Measurements from ENCODE around the gene ZNF689. TPM values are rescaled to one million over a fixed set of nuclear protein-coding genes. Genes with fewer than 3 reads are reported as not detected.

The ZNF689 gene
- total and polyA plus RNA-seq, 4 donors: 3.0 to 9.5 (median 4.7) TPM

- H3K4me1 ChIP-seq (ENCODE audit: control insufficient read depth in 5 of 5, insufficient read depth in 5 of 5, low read length in 5 of 5): peaks cover 0 to 13% (median 0%) of the 10 kb centered on the region in 5 donors
- ATAC-seq (ENCODE audit: insufficient read depth, low FRiP score): no peak
- no peak overlapping the region for H3K9ac ChIP-seq (ENCODE audit: insufficient read depth in 1 of 2, low read length in 2 of 2)
- WGBS, 2 donors: 66 to 90% methylated on average over 1 of the region's 1 CpG
- H3K27me3 ChIP-seq (ENCODE audit: control insufficient read depth in 3 of 3, insufficient read depth in 3 of 3, low read length in 2 of 3): no peaks in the 10 kb centered on the region
- DNase-seq: no peak
- TF ChIP-seq CTCF (IDR thresholded peaks at IDR 0.05; ENCODE audit: control extremely low read depth, extremely low read depth): no peak
- no peaks in the 10 kb centered on the region for H3K9me3 ChIP-seq (ENCODE audit: control insufficient read depth in 4 of 4, insufficient read depth in 3 of 4, low read length in 3 of 4)
- no peak overlapping the region for H3K27ac ChIP-seq (ENCODE audit: low read depth in 1 of 2, low read length in 1 of 2)
- no peak overlapping the region for H3K4me3 ChIP-seq
- no peaks in the 10 kb centered on the region for H3K36me3 ChIP-seq (ENCODE audit: control insufficient read depth in 4 of 4, insufficient read depth in 4 of 4, low read length in 4 of 4)
These were observed 37.0 kb upstream of the ZNF689 start for GRCh38 chr16:30647274-30647571.

- DNase-seq: no peak
- Histone ChIP-seq H3K4me1 (ENCODE audit: control insufficient read depth in 5 of 5, insufficient read depth in 5 of 5, low read length in 5 of 5) (peaks cover 0 to 7% (median 0%) of the 10 kb centered on the region in 5 donors), H3K36me3 (ENCODE audit: control insufficient read depth in 4 of 4, insufficient read depth in 4 of 4, low read length in 4 of 4) (no peaks in the 10 kb centered on the region), H3K27me3 (ENCODE audit: control insufficient read depth in 3 of 3, insufficient read depth in 3 of 3, low read length in 2 of 3) (no peaks in the 10 kb centered on the region), H3K9me3 (ENCODE audit: control insufficient read depth in 4 of 4, insufficient read depth in 3 of 4, low read length in 3 of 4) (no peaks in the 10 kb centered on the region), H3K9ac (ENCODE audit: insufficient read depth in 1 of 2, low read length in 2 of 2) (no peak overlapping the region), H3K4me3 (no peak overlapping the region), H3K27ac (ENCODE audit: low read depth in 1 of 2, low read length in 1 of 2) (no peak overlapping the region)
- ATAC-seq (ENCODE audit: insufficient read depth, low FRiP score): no peak
- no peak for TF ChIP-seq CTCF (IDR thresholded peaks at IDR 0.05; ENCODE audit: control extremely low read depth, extremely low read depth)
- WGBS, 2 donors: 70 to 84% methylated on average over 6 of the region's 6 CpGs
These were observed 35.5 kb upstream of the ZNF689 start for GRCh38 chr16:30645727-30646126.

GRCh38 chr16:30644334-30644830 is 34.2 kb upstream of the ZNF689 start:
- no peak overlapping the region for H3K9ac ChIP-seq (ENCODE audit: insufficient read depth in 1 of 2, low read length in 2 of 2)
- no peak for DNase-seq
- no peaks in the 10 kb centered on the region for H3K27me3 ChIP-seq (ENCODE audit: control insufficient read depth in 3 of 3, insufficient read depth in 3 of 3, low read length in 2 of 3)
- H3K9me3 ChIP-seq (ENCODE audit: control insufficient read depth in 4 of 4, insufficient read depth in 3 of 4, low read length in 3 of 4): no peaks in the 10 kb centered on the region
- no peak for TF ChIP-seq CTCF (IDR thresholded peaks at IDR 0.05; ENCODE audit: control extremely low read depth, extremely low read depth)
- no peaks in the 10 kb centered on the region for H3K36me3 ChIP-seq (ENCODE audit: control insufficient read depth in 4 of 4, insufficient read depth in 4 of 4, low read length in 4 of 4)
- no peak overlapping the region for H3K4me3 ChIP-seq
- ATAC-seq (ENCODE audit: insufficient read depth, low FRiP score): no peak
- WGBS, 2 donors: 71 to 75% methylated on average over 4 of the region's 4 CpGs
- no peaks in the 10 kb centered on the region for H3K4me1 ChIP-seq (ENCODE audit: control insufficient read depth in 5 of 5, insufficient read depth in 5 of 5, low read length in 5 of 5)
- no peak overlapping the region for H3K27ac ChIP-seq (ENCODE audit: low read depth in 1 of 2, low read length in 1 of 2)

- ATAC-seq (ENCODE audit: insufficient read depth, low FRiP score) (no peak), DNase-seq (no peak)
- Histone ChIP-seq H3K27ac (ENCODE audit: low read depth in 1 of 2, low read length in 1 of 2) (no peak overlapping the region), H3K27me3 (ENCODE audit: control insufficient read depth in 3 of 3, insufficient read depth in 3 of 3, low read length in 2 of 3) (no peaks in the 10 kb centered on the region), H3K4me1 (ENCODE audit: control insufficient read depth in 5 of 5, insufficient read depth in 5 of 5, low read length in 5 of 5) (no peaks in the 10 kb centered on the region), H3K36me3 (ENCODE audit: control insufficient read depth in 4 of 4, insufficient read depth in 4 of 4, low read length in 4 of 4) (no peaks in the 10 kb centered on the region), H3K9me3 (ENCODE audit: control insufficient read depth in 4 of 4, insufficient read depth in 3 of 4, low read length in 3 of 4) (no peaks in the 10 kb centered on the region), H3K9ac (ENCODE audit: insufficient read depth in 1 of 2, low read length in 2 of 2) (no peak overlapping the region), H3K4me3 (no peak overlapping the region)
- TF ChIP-seq CTCF (IDR thresholded peaks at IDR 0.05; ENCODE audit: control extremely low read depth, extremely low read depth): no peak
- 79 to 87% methylated on average over 3 of the region's 3 CpGs for WGBS, 2 donors
These were observed 31.3 kb upstream of the ZNF689 start for GRCh38 chr16:30641378-30641982.
